Activated T-helper 1 cell treated with anti-CD3 and anti-CD28 coated beads, Interleukin-12 subunit alpha, Interleukin-12 subunit beta, Interleukin-2, Interleukin-4 antibody, amounts not matched to agents 30 ng/mL and 10 ng/mL and 1 ng/mL, durations not matched to agents 14 hours and 24 hours and 36 hours (primary cell): ENCODE results near the gene CROT. TPM values are rescaled to one million over a fixed set of nuclear protein-coding genes. Genes with fewer than 3 reads are reported as not detected.

ENCODE experiments used
- DNase-seq: peaks from one replicate; pipeline ENCODE4 v3.0.0; 2021; ENCODE audit warnings: low spot score
- H3K27ac Mint-ChIP-seq: one replicate; pipeline ENCODE4 v1.8.0; 2021; ENCODE audit warnings: mild to moderate bottlenecking, mixed read lengths
- H3K27me3 Mint-ChIP-seq: one replicate; pipeline ENCODE4 v1.8.0; 2022; ENCODE audit warnings: mild to moderate bottlenecking, moderate library complexity, mixed read lengths; ENCODE audit not compliant: insufficient read depth
- H3K36me3 Mint-ChIP-seq: one replicate; pipeline ENCODE4 v1.8.0; 2021; ENCODE audit warnings: low read depth, mixed read lengths
- H3K4me1 Mint-ChIP-seq: one replicate; pipeline ENCODE4 v1.8.0; 2021; ENCODE audit warnings: low read depth, mixed read lengths
- H3K4me3 Mint-ChIP-seq: one replicate; pipeline ENCODE4 v1.8.0; 2021; ENCODE audit warnings: mild to moderate bottlenecking, moderate library complexity, mixed read lengths
- H3K9me3 Mint-ChIP-seq: one replicate; pipeline ENCODE4 v1.8.0; 2021; ENCODE audit warnings: mixed read lengths
- intact Hi-C: fragments of 100-400 bp; cut with micrococcal nuclease; formaldehyde crosslinking; loops from one replicate; pipeline ENCODE4 v1.15.1; 2024
- total RNA-seq: library from RNA; stranded (reverse); gene quantifications from 2 replicates; pipeline ENCODE4 v1.2.3, GENCODE V29; 2022

CROT gene
- total RNA-seq, 1 donor from 2014 or later: 6.5 TPM

- H3K36me3 Mint-ChIP-seq: peaks cover 8% of the 10 kb centered on the region
Measured at GRCh38 chr7:87328281-87328680, 17.2 kb upstream of the CROT start.

GRCh38 chr7:87330316-87330715 is 15.1 kb upstream of the CROT start:
- no peak overlapping the region for H3K27ac Mint-ChIP-seq
- H3K4me1 Mint-ChIP-seq: peaks cover 4% of the 10 kb centered on the region
- DNase-seq: no peak
- H3K9me3 Mint-ChIP-seq: peaks cover 39% of the 10 kb centered on the region
- H3K4me3 Mint-ChIP-seq: no peak overlapping the region
- H3K36me3 Mint-ChIP-seq: peaks cover 10% of the 10 kb centered on the region
- intact Hi-C loops: no loop called here
- H3K27me3 Mint-ChIP-seq: no peaks in the 10 kb centered on the region

More at GRCh38 chr7:87328281-87328680, 17.2 kb upstream of the CROT start:
- H3K27ac Mint-ChIP-seq: no peak overlapping the region
- H3K9me3 Mint-ChIP-seq: peaks cover 35% of the 10 kb centered on the region
- no peak overlapping the region for H3K4me3 Mint-ChIP-seq
- no peak for DNase-seq
- intact Hi-C loops: no loop called here
- H3K4me1 Mint-ChIP-seq: peaks cover 4% of the 10 kb centered on the region
- H3K27me3 Mint-ChIP-seq: no peaks in the 10 kb centered on the region

GRCh38 chr7:87330942-87331341 is 14.5 kb upstream of the CROT start:
- Mint-ChIP-seq H3K27ac (no peak overlapping the region), H3K27me3 (no peaks in the 10 kb centered on the region), H3K4me3 (no peak overlapping the region), H3K9me3 (peaks cover 39% of the 10 kb centered on the region), H3K36me3 (peaks cover 10% of the 10 kb centered on the region), H3K4me1 (peaks cover 4% of the 10 kb centered on the region)
- DNase-seq: no peak
- intact Hi-C loops: no loop called here

GRCh38 chr7:87331687-87332252 is 13.7 kb upstream of the CROT start:
- Mint-ChIP-seq H3K27ac (no peak overlapping the region), H3K4me3 (no peak overlapping the region), H3K27me3 (no peaks in the 10 kb centered on the region), H3K9me3 (peaks cover 38% of the 10 kb centered on the region), H3K4me1 (peaks cover 4% of the 10 kb centered on the region), H3K36me3 (peaks cover 10% of the 10 kb centered on the region)
- intact Hi-C loops: no loop called here
- no peak for DNase-seq

- Mint-ChIP-seq H3K4me3 (no peak overlapping the region), H3K9me3 (peaks cover 32% of the 10 kb centered on the region), H3K27ac (no peak overlapping the region), H3K36me3 (peaks cover 7% of the 10 kb centered on the region), H3K4me1 (peaks cover under 1% of the 10 kb centered on the region), H3K27me3 (no peaks in the 10 kb centered on the region)
- intact Hi-C loops: no loop called here
- no peak for DNase-seq
Measured at GRCh38 chr7:87332321-87332720, 13.1 kb upstream of the CROT start.

- H3K27ac Mint-ChIP-seq: no peak overlapping the region
- intact Hi-C loops: no loop called here
- peaks cover 4% of the 10 kb centered on the region for H3K36me3 Mint-ChIP-seq
- no peak overlapping the region for H3K4me3 Mint-ChIP-seq
- H3K4me1 Mint-ChIP-seq: peaks cover 2% of the 10 kb centered on the region
- no peaks in the 10 kb centered on the region for H3K27me3 Mint-ChIP-seq
- peaks cover 4% of the 10 kb centered on the region for H3K9me3 Mint-ChIP-seq
- DNase-seq: no peak
Measured at GRCh38 chr7:87336136-87336535, 9.3 kb upstream of the CROT start.

GRCh38 chr7:87337331-87337730 is 8.1 kb upstream of the CROT start:
- Mint-ChIP-seq H3K27me3 (no peaks in the 10 kb centered on the region), H3K4me1 (peaks cover 11% of the 10 kb centered on the region), H3K4me3 (no peak overlapping the region), H3K27ac (no peak overlapping the region), H3K36me3 (peaks cover 9% of the 10 kb centered on the region), H3K9me3 (peaks cover 4% of the 10 kb centered on the region)
- DNase-seq: no peak
- intact Hi-C loops: no loop called here

GRCh38 chr7:87339373-87339897 is 6.0 kb upstream of the CROT start:
- intact Hi-C loops: no loop called here
- H3K27me3 Mint-ChIP-seq: no peaks in the 10 kb centered on the region
- peaks cover 4% of the 10 kb centered on the region for H3K9me3 Mint-ChIP-seq
- no peak overlapping the region for H3K4me3 Mint-ChIP-seq
- H3K27ac Mint-ChIP-seq: no peak overlapping the region
- H3K4me1 Mint-ChIP-seq: peaks cover 29% of the 10 kb centered on the region
- peaks cover 7% of the 10 kb centered on the region for H3K36me3 Mint-ChIP-seq
- DNase-seq: no peak

GRCh38 chr7:87341441-87341840 is 4.0 kb upstream of the CROT start:
- H3K27me3 Mint-ChIP-seq: peaks cover 1% of the 10 kb centered on the region
- DNase-seq: no peak
- peaks cover 7% of the 10 kb centered on the region for H3K36me3 Mint-ChIP-seq
- no peak overlapping the region for H3K4me3 Mint-ChIP-seq
- H3K9me3 Mint-ChIP-seq: no peaks in the 10 kb centered on the region
- H3K27ac Mint-ChIP-seq: peak overlapping the region; percentile 37
- intact Hi-C loops: no loop called here
- H3K4me1 Mint-ChIP-seq: peaks cover 44% of the 10 kb centered on the region

- Mint-ChIP-seq H3K9me3 (no peaks in the 10 kb centered on the region), H3K27me3 (peaks cover 1% of the 10 kb centered on the region), H3K27ac (no peak overlapping the region), H3K36me3 (peaks cover 7% of the 10 kb centered on the region), H3K4me1 (peaks cover 51% of the 10 kb centered on the region), H3K4me3 (no peak overlapping the region)
- DNase-seq: no peak
- intact Hi-C loops: no loop called here
Measured at GRCh38 chr7:87342231-87342630, 3.2 kb upstream of the CROT start.

GRCh38 chr7:87344446-87344845 is 1.0 kb upstream of the CROT start:
- intact Hi-C loops: loop anchor here (2.0 kb wide), 1 partner anchor 32 kb away; no protein-coding TSS in a partner anchor
- no peak for DNase-seq
- peaks cover 57% of the 10 kb centered on the region for H3K4me1 Mint-ChIP-seq
- peak overlapping the region; percentile 92 for H3K4me3 Mint-ChIP-seq
- no peaks in the 10 kb centered on the region for H3K9me3 Mint-ChIP-seq
- H3K36me3 Mint-ChIP-seq: peaks cover 11% of the 10 kb centered on the region
- peak overlapping the region; percentile 89 for H3K27ac Mint-ChIP-seq
- peaks cover 1% of the 10 kb centered on the region for H3K27me3 Mint-ChIP-seq

GRCh38 chr7:87345962-87346371 is 503 bp downstream of the CROT start:
- Mint-ChIP-seq H3K4me3 (peak overlapping the region; percentile 92), H3K4me1 (peaks cover 57% of the 10 kb centered on the region), H3K9me3 (peaks cover 7% of the 10 kb centered on the region), H3K27ac (peak overlapping the region; percentile 84), H3K36me3 (peaks cover 23% of the 10 kb centered on the region), H3K27me3 (peaks cover 1% of the 10 kb centered on the region)
- no peak for DNase-seq
- intact Hi-C loops: loop anchor here (1.0 to 5.0 kb wide), 7 partner anchors 33 to 871 kb away; partner anchors contain the start of genes DBF4, DMTF1, RUNDC3B and SLC25A40

- H3K9me3 Mint-ChIP-seq: peaks cover 7% of the 10 kb centered on the region
- peaks cover 23% of the 10 kb centered on the region for H3K36me3 Mint-ChIP-seq
- H3K27me3 Mint-ChIP-seq: peaks cover 1% of the 10 kb centered on the region
- H3K4me1 Mint-ChIP-seq: peaks cover 47% of the 10 kb centered on the region
- H3K27ac Mint-ChIP-seq: no peak overlapping the region
- no peak overlapping the region for H3K4me3 Mint-ChIP-seq
- DNase-seq: no peak
- intact Hi-C loops: loop anchor here (5.0 kb wide), 1 partner anchor 870 kb away; no protein-coding TSS in a partner anchor
Measured at GRCh38 chr7:87347207-87347606, 1.7 kb downstream of the CROT start.
